Muscle of arm (tissue), 12 donors: ENCODE data around the gene OTX2. TPM values are rescaled to one million over a fixed set of nuclear protein-coding genes. Genes with fewer than 3 reads are reported as not detected.

Source experiments
- DNase-seq: peaks from one replicate; pipeline ENCODE4 v3.0.0-alpha.2; 2013
- polyA plus RNA-seq, 12 donors: library from polyadenylated mRNA; unstranded; fragments of 120-200 nt; gene quantifications; one replicate each; pipeline ENCODE4 v1.2.1, GENCODE V29; 2013; ENCODE audit not compliant: insufficient read length in 12 of 12

OTX2 gene
- polyA plus RNA-seq, 12 donors: 0.22 TPM; not detected in 11

- no peak for DNase-seq
These were observed 2.3 kb upstream of the OTX2 start for GRCh38 chr14:56812364-56813141.

GRCh38 chr14:56811593-56812363, 1.5 kb upstream of the OTX2 start:
- no peak for DNase-seq

- no peak for DNase-seq
These were observed 735 bp upstream of the OTX2 start for GRCh38 chr14:56810836-56811592.

GRCh38 chr14:56809270-56810146, 771 bp downstream of the OTX2 start:
- DNase-seq: no peak

GRCh38 chr14:56808383-56809269, 1.7 kb downstream of the OTX2 start:
- no peak for DNase-seq

- DNase-seq: no peak
These were observed 2.2 kb downstream of the OTX2 start for GRCh38 chr14:56808110-56808382.

- DNase-seq: no peak
These were observed 2.7 kb downstream of the OTX2 start for GRCh38 chr14:56807386-56808109.

- DNase-seq: no peak
These were observed 3.5 kb downstream of the OTX2 start for GRCh38 chr14:56806760-56807159.

- DNase-seq: no peak
These were observed 4.1 kb downstream of the OTX2 start for GRCh38 chr14:56805992-56806727.

GRCh38 chr14:56805201-56805991, 4.9 kb downstream of the OTX2 start:
- no peak for DNase-seq

- no peak for DNase-seq
These were observed 6.3 kb downstream of the OTX2 start for GRCh38 chr14:56803816-56804535.

- no peak for DNase-seq
These were observed 8.4 kb downstream of the OTX2 start for GRCh38 chr14:56801920-56802319.

- DNase-seq: no peak
These were observed 11.0 kb downstream of the OTX2 start for GRCh38 chr14:56799343-56799645.

- no peak for DNase-seq
These were observed 11.6 kb downstream of the OTX2 start for GRCh38 chr14:56798447-56799342.

- no peak for DNase-seq
These were observed 12.5 kb downstream of the OTX2 start for GRCh38 chr14:56797569-56798446.
